ENCODE measurements around the gene TRPV4. TPM values are rescaled to one million over a fixed set of nuclear protein-coding genes. Genes with fewer than 3 reads are reported as not detected.

Gene TRPV4
- total RNA-seq, 2 experiments from 2014 or later = not detected

DNA sequence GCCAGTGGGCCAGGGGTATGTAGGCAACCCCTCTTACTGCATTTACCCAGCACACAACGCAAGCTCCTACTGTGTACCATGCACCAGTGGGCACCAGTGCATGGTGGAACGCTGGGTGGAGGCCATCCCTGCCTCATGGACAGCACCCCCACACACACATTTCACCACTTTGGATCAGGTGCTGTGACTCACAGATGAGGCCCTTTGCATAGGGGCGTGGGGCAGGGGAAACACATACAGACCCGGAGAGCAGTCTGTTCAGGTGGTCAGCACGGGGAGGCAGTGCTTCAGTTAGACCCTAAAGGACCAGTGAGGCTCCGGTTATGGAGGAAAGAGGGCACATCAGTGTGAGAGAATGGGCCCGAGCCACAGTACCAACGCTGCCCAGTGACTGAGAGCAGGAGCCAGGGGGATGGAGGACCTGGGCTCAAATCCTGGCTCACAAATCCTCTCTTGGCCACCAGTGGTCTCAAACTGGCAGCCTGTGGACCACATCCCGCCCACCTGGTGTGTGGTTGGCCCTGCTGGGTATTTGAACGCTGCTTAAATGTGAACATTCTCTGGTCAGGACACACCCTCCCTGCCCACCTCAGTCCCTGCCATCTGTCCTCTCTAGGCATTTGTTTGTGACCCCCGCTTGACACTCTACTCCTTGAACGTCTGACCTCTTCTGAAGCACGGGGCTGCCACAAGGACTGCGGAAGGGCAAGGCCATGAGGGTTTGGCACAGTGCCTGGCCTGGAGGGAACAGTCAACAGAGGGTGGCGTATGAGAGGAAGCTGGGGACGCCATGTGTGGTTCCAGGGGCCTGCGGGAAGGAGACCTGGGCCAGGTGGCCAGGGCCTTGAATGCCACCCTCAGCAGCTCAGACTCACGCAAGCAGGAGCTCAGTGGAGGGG lies 72.9 kb downstream of the TRPV4 start:
- Mint-ChIP-seq H3K4me1 (peaks cover 11% of the 10 kb centered on the region), H3K9me3 (peaks cover 17% of the 10 kb centered on the region), H3K27ac (no peak overlapping the region), H3K36me3 (no peaks in the 10 kb centered on the region), H3K27me3 (no peaks in the 10 kb centered on the region), H3K4me3 (no peak overlapping the region)
- DNase-seq = peak; percentile 18
- no peak for ATAC-seq (ENCODE audit: low read depth)
- POLR2A ChIA-PET = no interaction called here

DNA sequence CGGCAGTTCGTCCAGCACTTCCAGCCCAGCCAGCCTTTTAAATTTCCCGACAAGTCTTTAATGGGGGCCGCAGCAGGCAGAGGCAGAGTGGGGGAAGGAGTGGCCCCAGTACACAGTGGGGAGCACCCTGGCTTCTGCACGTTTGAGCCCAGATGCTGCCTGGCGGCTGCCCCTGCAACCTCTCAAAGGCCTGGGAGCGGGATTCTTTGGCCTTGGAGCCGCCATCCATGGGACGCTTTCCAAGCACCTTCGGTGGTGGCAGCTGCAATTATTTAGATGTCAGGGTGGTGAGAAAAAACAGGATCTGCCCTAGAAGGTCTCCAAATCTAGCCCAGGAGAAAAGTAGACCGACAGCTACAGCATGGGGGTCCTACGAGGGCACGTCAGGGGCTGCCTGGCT lies 73.6 kb downstream of the TRPV4 start:
- Mint-ChIP-seq H3K36me3 (no peaks in the 10 kb centered on the region), H3K9me3 (peaks cover 15% of the 10 kb centered on the region), H3K27me3 (no peaks in the 10 kb centered on the region), H3K4me1 (peaks cover 11% of the 10 kb centered on the region), H3K27ac (no peak overlapping the region), H3K4me3 (no peak overlapping the region)
- ATAC-seq (ENCODE audit: low read depth) (no peak), DNase-seq (peak; percentile 8)
- POLR2A ChIA-PET = no interaction called here

DNA sequence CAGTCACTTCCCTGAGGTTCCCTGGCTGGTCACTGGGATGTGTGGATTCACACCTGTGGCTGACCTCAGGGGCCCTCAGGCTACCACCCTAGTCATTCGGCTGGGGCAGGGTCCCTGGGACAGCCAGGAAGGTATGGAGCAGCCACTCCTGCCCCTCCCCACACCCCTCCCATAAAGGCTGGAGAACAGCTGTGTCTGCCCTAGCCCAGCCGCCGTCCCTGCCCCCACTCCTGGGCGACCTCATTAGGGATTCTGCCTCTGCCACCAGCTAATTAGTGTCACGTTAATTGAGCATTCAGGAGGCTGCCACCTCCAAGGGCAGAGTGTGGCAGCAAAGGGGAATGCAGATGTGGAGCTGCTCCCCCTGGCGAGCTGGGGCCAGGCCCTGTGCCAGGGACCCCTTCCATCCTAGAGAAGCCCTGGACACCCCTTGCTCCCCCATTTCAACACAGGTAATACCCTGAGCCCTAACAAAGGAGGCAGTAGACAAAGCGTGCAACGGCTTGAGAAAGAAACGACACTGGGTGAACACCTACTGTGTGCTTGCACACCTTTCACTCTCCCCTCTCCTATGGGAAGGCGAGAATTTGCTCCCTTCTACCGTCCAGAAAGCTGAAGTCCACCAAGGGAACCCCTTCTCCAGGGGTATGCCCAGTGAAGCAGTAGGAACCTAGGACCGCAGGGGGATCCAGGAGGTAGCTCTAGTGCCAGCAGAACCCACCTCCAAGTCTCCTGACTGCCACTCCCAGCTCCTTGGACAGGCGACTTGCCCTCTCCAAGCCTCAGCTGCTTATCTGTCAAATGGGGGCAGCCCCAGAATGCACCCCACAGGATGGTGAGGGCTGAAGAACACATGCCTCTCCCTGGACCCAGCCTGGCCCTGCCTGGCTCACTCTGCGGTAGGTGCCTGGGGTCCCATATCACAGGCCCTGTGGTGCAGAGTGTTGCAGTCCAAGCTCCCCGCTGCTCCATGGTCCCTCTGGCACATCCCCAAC lies 74.5 kb downstream of the TRPV4 start:
- H3K4me3 Mint-ChIP-seq = no peak overlapping the region
- POLR2A ChIA-PET = no interaction called here
- H3K27me3 Mint-ChIP-seq = no peaks in the 10 kb centered on the region
- H3K9me3 Mint-ChIP-seq = peaks cover 15% of the 10 kb centered on the region
- DNase-seq = peak; percentile 12
- ATAC-seq (ENCODE audit: low read depth) = no peak
- no peaks in the 10 kb centered on the region for H3K36me3 Mint-ChIP-seq
- peaks cover 11% of the 10 kb centered on the region for H3K4me1 Mint-ChIP-seq
- no peak overlapping the region for H3K27ac Mint-ChIP-seq

DNA sequence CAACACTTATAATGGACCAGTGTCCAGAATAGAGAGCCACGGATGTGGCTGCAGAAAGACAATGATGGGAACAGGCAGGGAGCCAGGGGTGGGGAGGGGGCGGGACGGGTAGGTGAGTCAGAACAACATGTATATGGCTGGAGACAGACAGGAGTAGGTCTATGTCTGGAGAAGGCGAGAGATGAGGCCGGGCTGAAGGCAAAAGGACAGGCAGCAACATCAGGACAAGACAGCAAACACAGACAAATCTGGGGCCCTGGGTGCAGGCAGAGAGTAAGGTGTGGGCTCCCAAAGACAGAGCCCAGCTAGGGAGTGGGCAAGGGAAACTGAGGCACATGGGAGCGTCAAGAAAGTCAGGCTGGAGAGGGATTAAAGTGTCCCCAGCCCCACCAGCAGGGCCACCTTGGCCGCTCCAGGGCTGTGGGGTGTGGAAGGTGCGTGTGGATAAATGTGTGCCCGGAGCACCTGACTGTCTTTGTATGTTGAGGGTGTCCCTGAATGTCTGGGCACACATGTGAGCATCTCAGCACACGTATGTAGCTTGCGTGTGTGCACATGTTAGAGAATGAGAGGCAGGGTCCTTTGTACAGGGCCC lies 75.4 kb downstream of the TRPV4 start:
- no peak for ATAC-seq (ENCODE audit: low read depth)
- POLR2A ChIA-PET = no interaction called here

DNA sequence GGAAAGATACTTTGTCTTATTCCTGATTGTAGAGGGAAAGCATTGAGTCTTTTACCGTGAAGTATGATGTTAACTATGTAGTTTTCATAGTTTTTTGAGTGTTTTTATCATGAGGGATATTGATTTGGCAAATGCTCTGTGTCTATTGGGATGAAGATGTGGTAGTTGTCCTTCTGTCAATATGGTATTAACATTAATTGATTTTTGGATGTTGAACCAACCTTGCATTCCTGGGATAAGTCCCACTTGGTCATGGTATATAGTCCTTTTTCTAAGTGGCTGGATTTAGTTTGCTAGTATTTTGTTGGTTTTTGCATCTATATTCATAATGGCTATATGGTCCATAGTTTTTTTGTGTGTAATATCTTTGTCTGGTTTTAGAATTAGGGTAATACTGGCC lies 76.7 kb downstream of the TRPV4 start:
- DNase-seq = no peak
- no peak for ATAC-seq (ENCODE audit: low read depth)
- peaks cover 4% of the 10 kb centered on the region for H3K27me3 Mint-ChIP-seq
- H3K27ac Mint-ChIP-seq = no peak overlapping the region
- H3K36me3 Mint-ChIP-seq = no peaks in the 10 kb centered on the region
- no peak overlapping the region for H3K4me3 Mint-ChIP-seq
- POLR2A ChIA-PET = no interaction called here
- peaks cover 4% of the 10 kb centered on the region for H3K4me1 Mint-ChIP-seq
- H3K9me3 Mint-ChIP-seq = peaks cover 11% of the 10 kb centered on the region

More for the DNA sequence above, 75.4 kb downstream of the TRPV4 start:
- DNase-seq = no peak
- Mint-ChIP-seq H3K27me3 (no peaks in the 10 kb centered on the region), H3K4me3 (no peak overlapping the region), H3K27ac (no peak overlapping the region), H3K9me3 (peaks cover 11% of the 10 kb centered on the region), H3K36me3 (no peaks in the 10 kb centered on the region), H3K4me1 (peaks cover 5% of the 10 kb centered on the region)

DNA sequence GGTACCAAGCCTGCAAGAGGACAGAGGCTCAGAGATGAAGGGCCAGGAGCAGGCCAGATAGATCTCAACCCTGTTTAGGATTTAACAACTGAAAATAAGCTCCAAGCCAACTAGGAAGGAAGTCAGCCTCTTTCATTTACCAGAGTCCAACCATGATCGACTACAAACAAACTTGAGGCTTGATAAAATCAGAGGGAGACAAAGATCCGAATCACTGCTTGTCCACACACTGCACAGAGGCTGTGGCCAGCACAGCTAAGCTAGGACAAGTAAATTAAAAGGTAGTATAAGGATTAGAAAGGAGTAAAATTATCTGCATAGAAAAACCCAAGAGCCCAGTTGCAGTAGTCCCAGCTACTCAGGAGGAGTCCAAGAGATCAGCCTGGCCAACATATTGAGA lies 79.2 kb downstream of the TRPV4 start:
- peaks cover 17% of the 10 kb centered on the region for H3K27me3 Mint-ChIP-seq
- POLR2A ChIA-PET = no interaction called here
- H3K36me3 Mint-ChIP-seq = no peaks in the 10 kb centered on the region
- H3K4me3 Mint-ChIP-seq = no peak overlapping the region
- H3K27ac Mint-ChIP-seq = no peak overlapping the region
- peaks cover 11% of the 10 kb centered on the region for H3K9me3 Mint-ChIP-seq
- ATAC-seq (ENCODE audit: low read depth) (no peak), DNase-seq (no peak)
- H3K4me1 Mint-ChIP-seq = no peaks in the 10 kb centered on the region

DNA sequence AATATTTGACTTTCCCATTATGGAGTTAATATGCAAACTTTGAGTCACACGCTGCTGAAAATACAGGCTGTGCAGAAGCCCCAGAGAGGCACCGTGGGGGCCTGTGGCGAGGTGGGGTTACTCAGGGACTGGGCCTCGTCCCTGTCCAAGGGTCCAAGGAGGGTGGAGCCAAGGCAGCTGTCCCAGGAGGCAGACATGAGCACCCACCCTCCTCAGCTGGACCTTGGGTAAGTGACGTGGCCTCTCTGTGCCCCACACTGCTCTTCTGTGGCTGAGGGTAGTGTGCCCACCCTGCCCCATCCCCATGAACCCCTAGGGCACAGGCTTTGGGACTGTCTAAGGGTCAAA lies 80.2 kb downstream of the TRPV4 start:
- peak; percentile 10 for DNase-seq
- Mint-ChIP-seq H3K9me3 (peaks cover 11% of the 10 kb centered on the region), H3K27ac (no peak overlapping the region), H3K27me3 (peaks cover 24% of the 10 kb centered on the region), H3K4me3 (no peak overlapping the region), H3K4me1 (no peaks in the 10 kb centered on the region), H3K36me3 (no peaks in the 10 kb centered on the region)
- ATAC-seq (ENCODE audit: low read depth) = no peak
- POLR2A ChIA-PET = interaction anchor here (0.5 kb wide), 1 partner anchor 1885 kb away, joined by 6 read pairs; no protein-coding TSS in a partner anchor

DNA sequence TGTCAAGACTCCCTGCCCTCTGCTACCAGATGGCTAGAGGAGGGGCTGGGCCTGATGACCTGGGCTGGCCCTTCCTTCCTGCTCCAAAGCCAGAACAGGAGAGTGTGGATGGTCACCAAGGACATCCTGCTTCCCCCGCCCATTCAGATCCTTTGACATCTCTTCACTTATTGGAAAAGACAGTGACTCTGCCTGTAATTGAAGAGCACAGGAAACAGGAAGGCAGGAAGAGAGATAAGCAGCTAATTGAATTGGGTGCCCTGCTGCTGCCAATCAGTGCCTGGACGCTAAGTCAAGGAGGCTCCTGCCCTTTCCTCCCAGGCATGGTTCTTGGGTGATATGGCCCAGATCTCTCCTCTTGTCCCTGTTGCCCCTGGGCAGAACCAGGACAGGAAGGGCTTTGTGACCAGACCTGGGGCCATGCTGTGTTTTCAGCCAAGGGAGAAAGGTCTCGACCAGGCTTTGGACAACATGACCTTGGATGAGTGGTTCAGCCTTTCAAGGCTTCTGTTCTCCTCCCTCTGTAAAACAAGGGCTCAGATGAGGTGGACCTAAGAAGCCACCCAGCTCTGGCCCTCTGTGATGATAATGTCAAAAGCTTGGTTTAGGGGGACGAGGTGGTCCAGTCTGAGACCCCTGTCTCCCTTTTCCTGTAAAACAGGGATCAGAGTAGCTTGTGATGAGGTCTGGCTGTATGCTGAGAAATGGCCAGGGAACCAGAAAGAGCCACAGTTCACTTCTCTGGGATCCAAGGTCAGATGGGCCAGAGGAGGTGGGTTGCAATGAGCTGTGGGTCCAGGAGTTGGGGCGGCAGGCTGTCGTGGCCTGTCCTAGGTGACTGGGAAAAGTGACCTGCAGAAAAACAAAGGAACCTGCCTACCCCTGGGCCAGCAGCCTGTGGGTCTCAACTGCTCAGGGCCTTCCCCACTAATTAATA lies 80.8 kb downstream of the TRPV4 start:
- POLR2A ChIA-PET = interaction anchor here (0.5 kb wide), 1 partner anchor 1886 kb away, joined by 6 read pairs; no protein-coding TSS in a partner anchor
- Mint-ChIP-seq H3K4me3 (no peak overlapping the region), H3K4me1 (no peaks in the 10 kb centered on the region), H3K36me3 (no peaks in the 10 kb centered on the region), H3K9me3 (peaks cover 10% of the 10 kb centered on the region), H3K27ac (no peak overlapping the region), H3K27me3 (peaks cover 24% of the 10 kb centered on the region)
- DNase-seq (no peak), ATAC-seq (ENCODE audit: low read depth) (no peak)

DNA sequence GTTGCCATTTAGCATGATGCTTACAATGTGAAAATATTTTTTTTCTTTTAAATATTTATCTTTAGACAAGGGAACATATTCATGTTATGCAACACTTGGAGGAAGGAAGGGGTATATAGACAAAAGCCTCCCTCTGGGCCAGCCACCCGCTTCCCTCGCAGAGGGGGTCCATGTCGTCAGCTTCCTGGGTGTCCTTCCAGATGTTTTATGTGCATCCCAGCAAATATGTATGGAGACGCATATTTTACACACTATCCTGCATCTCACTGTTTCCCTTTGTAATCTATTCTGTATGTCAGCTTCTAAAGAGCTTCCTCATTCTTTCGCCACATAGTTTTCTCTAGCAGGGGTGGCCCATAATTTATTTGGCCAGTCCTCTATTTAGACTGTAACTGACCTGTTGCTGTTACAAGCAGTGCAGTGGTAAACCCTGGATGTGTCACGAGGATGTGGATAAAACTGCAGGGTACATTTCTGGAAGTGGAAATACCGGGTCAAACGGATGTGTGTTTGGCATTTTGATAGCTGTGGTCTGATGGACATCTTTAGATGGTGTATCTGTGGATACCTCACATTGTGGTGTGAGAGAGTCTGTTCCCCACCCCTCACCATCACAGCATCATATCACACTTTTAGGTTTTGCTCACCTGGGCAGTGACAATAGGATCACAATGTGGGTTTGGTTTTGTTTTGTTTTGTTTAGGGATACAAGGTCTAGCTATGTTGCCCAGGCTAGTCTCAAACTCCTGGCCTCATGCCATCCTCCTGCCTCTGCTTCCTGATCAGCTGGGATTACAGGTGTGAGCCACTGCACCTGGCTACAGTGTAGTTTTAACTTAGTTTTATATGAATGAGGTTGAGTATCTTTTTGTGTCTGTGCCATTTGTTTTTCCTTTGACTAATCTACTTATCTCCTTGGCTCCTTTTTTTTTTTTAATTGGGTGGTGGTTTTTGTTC lies 87.9 kb downstream of the TRPV4 start:
- DNase-seq = peak; percentile 6
- POLR2A ChIA-PET = no interaction called here
- Mint-ChIP-seq H3K36me3 (no peaks in the 10 kb centered on the region), H3K4me3 (no peak overlapping the region), H3K9me3 (no peaks in the 10 kb centered on the region), H3K27me3 (peaks cover 15% of the 10 kb centered on the region), H3K4me1 (no peaks in the 10 kb centered on the region), H3K27ac (no peak overlapping the region)
- no peak for ATAC-seq (ENCODE audit: low read depth)

DNA sequence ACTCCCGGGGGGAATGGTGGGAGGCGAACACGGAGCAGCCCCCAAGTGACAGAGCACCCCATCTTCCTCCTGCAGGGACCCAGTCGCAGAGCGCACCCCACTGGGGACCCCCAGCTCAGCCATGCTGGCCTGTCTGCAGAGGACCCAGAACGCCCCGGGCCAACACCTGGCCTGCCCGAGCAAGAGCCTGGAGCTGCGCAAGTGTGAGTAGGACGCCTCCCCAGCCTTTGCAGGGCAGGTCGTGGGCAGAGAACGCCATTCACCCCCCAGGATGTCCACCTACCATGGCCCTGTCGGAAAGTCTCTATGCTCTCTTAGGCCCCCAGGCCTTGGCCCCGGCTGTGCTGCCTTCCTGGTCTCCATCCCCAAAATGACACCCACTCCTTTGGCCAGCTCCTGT lies 89.2 kb downstream of the TRPV4 start:
- Mint-ChIP-seq H3K36me3 (no peaks in the 10 kb centered on the region), H3K27me3 (peaks cover 10% of the 10 kb centered on the region), H3K27ac (no peak overlapping the region), H3K9me3 (no peaks in the 10 kb centered on the region), H3K4me3 (no peak overlapping the region), H3K4me1 (no peaks in the 10 kb centered on the region)
- DNase-seq (peak; percentile 15), ATAC-seq (ENCODE audit: low read depth) (no peak)
- POLR2A ChIA-PET = no interaction called here

DNA sequence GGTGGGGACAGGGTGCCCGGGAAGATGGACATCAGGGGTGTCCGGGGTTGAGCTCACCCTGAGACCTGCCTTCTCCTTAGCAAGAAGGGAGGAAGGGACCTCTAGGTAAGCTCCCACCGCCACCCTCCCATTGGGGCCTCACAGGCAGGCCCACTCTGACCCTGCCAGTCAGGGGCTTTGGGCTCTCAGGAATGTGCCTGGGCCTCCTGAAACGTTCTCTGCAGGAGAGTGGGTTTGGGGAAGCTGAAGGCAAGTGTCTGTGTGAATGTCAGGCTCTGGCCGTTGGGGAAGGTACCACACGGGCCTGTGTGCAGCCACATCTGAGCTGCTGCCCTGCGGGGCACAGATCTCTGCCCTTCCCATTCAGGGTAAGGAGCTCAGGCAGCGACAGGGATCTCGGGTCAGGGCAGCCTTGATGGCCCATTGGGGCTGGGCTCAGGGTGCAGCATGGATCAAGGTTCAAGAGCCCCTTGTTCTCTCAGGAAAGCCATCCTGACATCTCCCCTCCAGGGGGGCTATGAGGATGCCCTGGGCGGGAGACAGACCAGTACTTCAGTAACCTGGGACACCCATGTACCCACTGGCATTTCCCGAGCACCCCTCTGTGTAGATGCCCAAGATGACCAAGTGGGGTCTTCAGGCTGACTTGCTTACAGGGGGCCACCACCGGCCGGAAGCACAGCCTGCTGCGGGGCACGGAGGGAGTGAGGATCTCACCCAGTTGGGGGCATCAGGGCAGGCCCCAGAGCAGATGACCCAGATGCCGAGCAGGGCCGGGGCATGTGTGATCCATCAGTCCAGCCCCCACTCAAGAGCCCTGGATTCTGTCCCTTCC lies 89.9 kb downstream of the TRPV4 start:
- no peaks in the 10 kb centered on the region for H3K4me1 Mint-ChIP-seq
- peaks cover 8% of the 10 kb centered on the region for H3K27me3 Mint-ChIP-seq
- H3K36me3 Mint-ChIP-seq = no peaks in the 10 kb centered on the region
- no peak overlapping the region for H3K4me3 Mint-ChIP-seq
- DNase-seq = peak; percentile 15
- H3K9me3 Mint-ChIP-seq = no peaks in the 10 kb centered on the region
- no peak overlapping the region for H3K27ac Mint-ChIP-seq
- no peak for ATAC-seq (ENCODE audit: low read depth)
- POLR2A ChIA-PET = no interaction called here
